Natural killer cell (primary cell): ENCODE results near the gene PEX26. TPM values are rescaled to one million over a fixed set of nuclear protein-coding genes. Genes with fewer than 3 reads are reported as not detected.

Source experiments
- ATAC-seq, 3 donors: fragments of 150-1000 bp in 2 of 3; fragments of 200-7000 bp in 1 of 3; cut with Tn5 transposase; 1 replicate in 1 of 3; 2 replicates in 2 of 3; pipeline ENCODE4 v1.10.0; 2021; ENCODE audit warnings: mild to moderate bottlenecking in 2 of 3, moderate library complexity in 2 of 3
- DNase-seq, 2 donors: peaks; one replicate each; pipeline versions ENCODE4 v3.0.0 to v3.0.0-alpha.2; 2013 to 2021; ENCODE audit warnings: mixed read lengths in 1 of 2
- H3K27ac ChIP-seq: one replicate; pipeline ENCODE4 v1.5.1; 2013; ENCODE audit warnings: mild to moderate bottlenecking, low read length
- H3K27me3 ChIP-seq: one replicate; pipeline ENCODE4 v1.6.1; 2013; ENCODE audit warnings: low read length; ENCODE audit not compliant: control insufficient read depth, insufficient read depth
- H3K36me3 ChIP-seq: one replicate; pipeline ENCODE4 v1.6.1; 2013; ENCODE audit warnings: low read length; ENCODE audit not compliant: control insufficient read depth, insufficient read depth
- H3K4me1 ChIP-seq: one replicate; pipeline ENCODE4 v1.6.1; 2013; ENCODE audit warnings: low read length; ENCODE audit not compliant: control insufficient read depth, insufficient read depth
- H3K4me3 ChIP-seq: one replicate; pipeline ENCODE4 v1.5.1; 2013; ENCODE audit warnings: low read length
- H3K9me3 ChIP-seq: one replicate; pipeline ENCODE4 v1.6.1; 2013; ENCODE audit warnings: low read length; ENCODE audit not compliant: control insufficient read depth, insufficient read depth
- H3K27ac Mint-ChIP-seq, 2 donors: one replicate each; pipeline ENCODE4 v1.8.0; 2022; ENCODE audit warnings: mild to moderate bottlenecking in 2 of 2, mixed read lengths in 2 of 2, moderate library complexity in 1 of 2
- H3K27me3 Mint-ChIP-seq, 2 donors: one replicate each; pipeline ENCODE4 v1.8.0; 2022; ENCODE audit warnings: low read depth in 2 of 2, mixed read lengths in 2 of 2
- H3K36me3 Mint-ChIP-seq: one replicate; pipeline ENCODE4 v1.8.0; 2022; ENCODE audit warnings: mixed read lengths
- H3K4me1 Mint-ChIP-seq, 2 donors: one replicate each; pipeline ENCODE4 v1.8.0; 2022; ENCODE audit warnings: mixed read lengths in 2 of 2
- H3K4me3 Mint-ChIP-seq: one replicate; pipeline ENCODE4 v1.8.0; 2022; ENCODE audit warnings: mild to moderate bottlenecking, moderate library complexity, mixed read lengths
- H3K9me3 Mint-ChIP-seq, 2 donors: one replicate each; pipeline ENCODE4 v1.8.0; 2022; ENCODE audit warnings: mixed read lengths in 2 of 2
- CTCF ChIP-seq: fragments of 200-600 bp; IDR thresholded peaks from one replicate; pipeline ENCODE4 v1.8.0; 2022; ENCODE audit warnings: antibody characterized with exemption
- WGBS: methylation state at CpG from one replicate; pipeline ENCODE4 v1.1.7; 2013; ENCODE audit warnings: missing lambda C conversion rate; ENCODE audit not compliant: insufficient coverage; 5-methylcytosine and 5-hydroxymethylcytosine counted together
- intact Hi-C: fragments of 100-400 bp; cut with micrococcal nuclease; formaldehyde crosslinking; loops from one replicate; pipeline ENCODE4 v1.14.2; 2022
- total RNA-seq, 4 donors: library from RNA; stranded (reverse); fragments of 120-200 nt in 1 of 4; gene quantifications; one replicate each; pipeline versions ENCODE4 v1.2.3 to v1.2.4, GENCODE V29; 2013 to 2022

The PEX26 gene
- total RNA-seq, 3 donors from 2014 or later (not counting 1 experiment from before 2014, with no cell fraction given) = 27.6 to 37.4 (median 31.2) TPM

- Histone ChIP-seq H3K27ac (no peak overlapping the region), H3K4me3 (no peak overlapping the region), H3K36me3 (no peaks in the 10 kb centered on the region), H3K4me1 (peaks cover 22% of the 10 kb centered on the region), H3K9me3 (peaks cover 4% of the 10 kb centered on the region), H3K27me3 (peaks cover 9% of the 10 kb centered on the region)
- Mint-ChIP-seq H3K4me3 (no peak overlapping the region), H3K27me3 (peaks cover 12 to 18% of the 10 kb centered on the region in 2 donors), H3K4me1 (peaks cover 16 to 18% of the 10 kb centered on the region in 2 donors), H3K27ac (no peak overlapping the region), H3K36me3 (peaks cover 13% of the 10 kb centered on the region), H3K9me3 (no peaks in the 10 kb centered on the region)
- no CpG with 5 or more reads among the region's 3 CpGs for WGBS
- no peak for TF ChIP-seq CTCF
- no peak for DNase-seq
- no peak for ATAC-seq
- intact Hi-C loops = no loop called here
Observed at GRCh38 chr22:18108187-18108586, 30.4 kb downstream of the PEX26 start.

- Mint-ChIP-seq H3K27ac (no peak overlapping the region), H3K9me3 (no peaks in the 10 kb centered on the region), H3K36me3 (peaks cover 13% of the 10 kb centered on the region), H3K4me3 (peak overlapping the region; percentile 75), H3K4me1 (peaks cover 27 to 31% of the 10 kb centered on the region in 2 donors), H3K27me3 (peaks cover 12 to 18% of the 10 kb centered on the region in 2 donors)
- Histone ChIP-seq H3K4me1 (peaks cover 36% of the 10 kb centered on the region), H3K27ac (no peak overlapping the region), H3K27me3 (peaks cover 9% of the 10 kb centered on the region), H3K9me3 (peaks cover 4% of the 10 kb centered on the region), H3K4me3 (no peak overlapping the region), H3K36me3 (no peaks in the 10 kb centered on the region)
- ATAC-seq = no peak
- no peak for DNase-seq
- intact Hi-C loops = no loop called here
- TF ChIP-seq CTCF = no peak
- WGBS = 49% methylated on average over 14 of the region's 14 CpGs
Observed at GRCh38 chr22:18109410-18110193, 31.8 kb downstream of the PEX26 start.

- no peak for TF ChIP-seq CTCF
- peaks cover 9% of the 10 kb centered on the region for H3K36me3 Mint-ChIP-seq
- Histone ChIP-seq H3K9me3 (peaks cover 4% of the 10 kb centered on the region), H3K4me1 (peaks cover 44% of the 10 kb centered on the region), H3K4me3 (peak within 1 kb of the TSS; percentile 31), H3K27me3 (peaks cover 9% of the 10 kb centered on the region), H3K27ac (no peak within 1 kb of the TSS), H3K36me3 (no peaks in the 10 kb centered on the region)
- intact Hi-C loops = no loop called here
- no peaks in the 10 kb centered on the region for H3K9me3 Mint-ChIP-seq
- H3K27me3 Mint-ChIP-seq = peaks cover 12 to 18% of the 10 kb centered on the region in 2 donors
- peaks cover 28 to 33% of the 10 kb centered on the region in 2 donors for H3K4me1 Mint-ChIP-seq
- ATAC-seq = peak in 2 of 3 donors; percentile 72 to 75
- WGBS = under 1% methylated on average over 72 of the region's 72 CpGs
- DNase-seq = peak in 1 of 2 donors; percentile 13
- no peak within 1 kb of the TSS for H3K27ac Mint-ChIP-seq
- peak within 1 kb of the TSS; percentile 75 for H3K4me3 Mint-ChIP-seq
Observed at GRCh38 chr22:18110194-18110953, 32.6 kb downstream of the PEX26 start, which contains the start of gene TUBA8. Gene TUBA8 (plus strand): TSS chr22:18110809. CDS start chr22:18110866, 57 bp downstream.
